Activated naive CD8-positive, alpha-beta T cell treated with anti-CD3 and anti-CD28 coated beads, Interleukin-2, amount 10 ng/mL, durations not matched to agents 7 days and 5 days (primary cell): ENCODE measurements around the gene CZIB. TPM values are rescaled to one million over a fixed set of nuclear protein-coding genes. Genes with fewer than 3 reads are reported as not detected.
"Not testable (repeated sequence)": the region's sequence is repeated elsewhere in the genome, so short reads cannot be mapped to it uniquely, and the experiment has no call there.

Experiments used
- ATAC-seq: fragments of 150-1000 bp; cut with Tn5 transposase; one replicate; pipeline ENCODE4 v1.10.0; 2021; ENCODE audit warnings: low read depth, moderate library complexity
- POLR2A ChIA-PET: fragments of 350-600 bp; sonication (Branson Sonifier 250); formaldehyde crosslinking; loops from one replicate; lab custom pipeline; 2021; ENCODE audit warnings: antibody characterized with exemption; lab: Charles Lee
- DNase-seq: peaks from one replicate; pipeline ENCODE4 v3.0.0; 2021
- H3K27ac Mint-ChIP-seq: one replicate; pipeline ENCODE4 v1.8.0; 2022; ENCODE audit warnings: mild to moderate bottlenecking, mixed read lengths
- H3K27me3 Mint-ChIP-seq: one replicate; pipeline ENCODE4 v1.8.0; 2022; ENCODE audit warnings: mild to moderate bottlenecking, moderate library complexity, mixed read lengths
- H3K36me3 Mint-ChIP-seq: one replicate; pipeline ENCODE4 v1.8.0; 2021; ENCODE audit warnings: mild to moderate bottlenecking, mixed read lengths
- H3K4me1 Mint-ChIP-seq: one replicate; pipeline ENCODE4 v1.8.0; 2021; ENCODE audit warnings: mixed read lengths
- H3K4me3 Mint-ChIP-seq: one replicate; pipeline ENCODE4 v1.8.0; 2022; ENCODE audit warnings: mild to moderate bottlenecking, moderate library complexity, mixed read lengths
- H3K9me3 Mint-ChIP-seq: one replicate; pipeline ENCODE4 v1.8.0; 2021; ENCODE audit warnings: mixed read lengths
- total RNA-seq, 2 experiments: library from RNA; stranded (reverse); gene quantifications; one replicate each; pipeline ENCODE4 v1.2.3, GENCODE V29; 2021

The CZIB gene
- total RNA-seq, 2 experiments from 2014 or later, result 57.7 to 63.1 TPM

- Mint-ChIP-seq H3K4me1 (peaks cover 6% of the 10 kb centered on the region), H3K27me3 (no peaks in the 10 kb centered on the region), H3K36me3 (peaks cover 10% of the 10 kb centered on the region), H3K9me3 (no peaks in the 10 kb centered on the region), H3K27ac (no peak overlapping the region), H3K4me3 (no peak overlapping the region)
- POLR2A ChIA-PET, result interaction anchor here (0.7 to 0.9 kb wide), 2 partner anchors 10 to 17 kb away, joined by 3 read pairs; no protein-coding TSS in a partner anchor
- ATAC-seq (no peak), DNase-seq (no peak)
Measured at GRCh38 chr1:53214376-53214940, 6.0 kb downstream of the CZIB start.

- H3K27me3 Mint-ChIP-seq, result no peaks in the 10 kb centered on the region
- no peak overlapping the region for H3K4me3 Mint-ChIP-seq
- ATAC-seq, result no peak
- POLR2A ChIA-PET, result no interaction called here
- H3K27ac Mint-ChIP-seq, result no peak overlapping the region
- peaks cover 34% of the 10 kb centered on the region for H3K36me3 Mint-ChIP-seq
- DNase-seq, result no peak
- peaks cover 8% of the 10 kb centered on the region for H3K9me3 Mint-ChIP-seq
- H3K4me1 Mint-ChIP-seq, result no peaks in the 10 kb centered on the region
Measured at GRCh38 chr1:53210954-53211353, 9.5 kb downstream of the CZIB start.

GRCh38 chr1:53210352-53210751 is 10.1 kb downstream of the CZIB start:
- no peak for ATAC-seq
- DNase-seq, result no peak
- POLR2A ChIA-PET, result no interaction called here
- no peak overlapping the region for H3K4me3 Mint-ChIP-seq
- no peak overlapping the region for H3K27ac Mint-ChIP-seq
- peaks cover 8% of the 10 kb centered on the region for H3K9me3 Mint-ChIP-seq
- H3K27me3 Mint-ChIP-seq, result no peaks in the 10 kb centered on the region
- peaks cover 40% of the 10 kb centered on the region for H3K36me3 Mint-ChIP-seq
- H3K4me1 Mint-ChIP-seq, result no peaks in the 10 kb centered on the region

- no peak for ATAC-seq
- Mint-ChIP-seq H3K4me3 (no peak overlapping the region), H3K4me1 (no peaks in the 10 kb centered on the region), H3K27me3 (no peaks in the 10 kb centered on the region), H3K36me3 (peaks cover 62% of the 10 kb centered on the region), H3K27ac (no peak overlapping the region), H3K9me3 (peaks cover 14% of the 10 kb centered on the region)
- no peak for DNase-seq
- POLR2A ChIA-PET, result no interaction called here
Measured at GRCh38 chr1:53207726-53208125, 12.7 kb downstream of the CZIB start.

GRCh38 chr1:53206735-53207379 is 13.6 kb downstream of the CZIB start:
- POLR2A ChIA-PET, result no interaction called here
- Mint-ChIP-seq H3K9me3 (peaks cover 14% of the 10 kb centered on the region), H3K27me3 (no peaks in the 10 kb centered on the region), H3K4me1 (no peaks in the 10 kb centered on the region), H3K36me3 (peaks cover 63% of the 10 kb centered on the region), H3K4me3 (no peak overlapping the region), H3K27ac (peak overlapping the region; percentile 34)
- no peak for ATAC-seq
- no peak for DNase-seq

GRCh38 chr1:53206083-53206685 is 14.2 kb downstream of the CZIB start:
- H3K27ac Mint-ChIP-seq, ATAC-seq, DNase-seq, H3K27me3 Mint-ChIP-seq, H3K4me3 Mint-ChIP-seq, POLR2A ChIA-PET, H3K4me1 Mint-ChIP-seq: not testable (repeated sequence)
- H3K36me3 Mint-ChIP-seq, result peaks cover 62% of the 10 kb centered on the region
- peaks cover 14% of the 10 kb centered on the region for H3K9me3 Mint-ChIP-seq

GRCh38 chr1:53205496-53205895 is 14.9 kb downstream of the CZIB start:
- H3K27ac Mint-ChIP-seq, H3K4me3 Mint-ChIP-seq, POLR2A ChIA-PET, H3K4me1 Mint-ChIP-seq, H3K27me3 Mint-ChIP-seq, ATAC-seq, DNase-seq: not testable (repeated sequence)
- Mint-ChIP-seq H3K9me3 (peaks cover 14% of the 10 kb centered on the region), H3K36me3 (peaks cover 64% of the 10 kb centered on the region)

- H3K27ac Mint-ChIP-seq, result no peak overlapping the region
- peaks cover 60% of the 10 kb centered on the region for H3K36me3 Mint-ChIP-seq
- no peak for ATAC-seq
- no peak for DNase-seq
- peaks cover 14% of the 10 kb centered on the region for H3K9me3 Mint-ChIP-seq
- POLR2A ChIA-PET, result no interaction called here
- H3K27me3 Mint-ChIP-seq, result no peaks in the 10 kb centered on the region
- no peaks in the 10 kb centered on the region for H3K4me1 Mint-ChIP-seq
- no peak overlapping the region for H3K4me3 Mint-ChIP-seq
Measured at GRCh38 chr1:53203466-53203865, 17.0 kb downstream of the CZIB start.

- DNase-seq (no peak), ATAC-seq (no peak)
- no peaks in the 10 kb centered on the region for H3K27me3 Mint-ChIP-seq
- POLR2A ChIA-PET, result interaction anchor here (0.6 to 4.3 kb wide), 2 partner anchors 22 to 39 kb away, joined by 3 to 18 read pairs; partner anchors contain the start of gene CZIB
- H3K4me3 Mint-ChIP-seq, result peak overlapping the region; percentile 90
- peaks cover 21% of the 10 kb centered on the region for H3K36me3 Mint-ChIP-seq
- H3K9me3 Mint-ChIP-seq, result no peaks in the 10 kb centered on the region
- peaks cover 21% of the 10 kb centered on the region for H3K4me1 Mint-ChIP-seq
- peak overlapping the region; percentile 96 for H3K27ac Mint-ChIP-seq
Measured at GRCh38 chr1:53198241-53198651, 22.2 kb downstream of the CZIB start.

GRCh38 chr1:53197291-53198200 is 22.9 kb downstream of the CZIB start:
- Mint-ChIP-seq H3K4me1 (peaks cover 21% of the 10 kb centered on the region), H3K36me3 (peaks cover 15% of the 10 kb centered on the region)

GRCh38 chr1:53196485-53197290 is 23.7 kb downstream of the CZIB start, which contains the start of gene CPT2:
CPT2 (plus strand) TSS chr1:53196824; CDS start chr1:53196944, 120 bp downstream.
- Mint-ChIP-seq H3K27me3 (no peaks in the 10 kb centered on the region), H3K9me3 (no peaks in the 10 kb centered on the region), H3K36me3 (peaks cover 11% of the 10 kb centered on the region), H3K4me3 (peak within 1 kb of the TSS; percentile 90), H3K4me1 (peaks cover 22% of the 10 kb centered on the region), H3K27ac (peak within 1 kb of the TSS; percentile 96)
- ATAC-seq, result peak; percentile 98
- POLR2A ChIA-PET, result interaction anchor here (0.5 to 4.3 kb wide), 7 partner anchors 21 to 644 kb away, joined by 3 to 18 read pairs (median 3); partner anchors contain the start of genes CZIB and TUT4
- DNase-seq, result peak; percentile 95

More at GRCh38 chr1:53197291-53198200, 22.9 kb downstream of the CZIB start:
- H3K4me3 Mint-ChIP-seq, result peak overlapping the region; percentile 90
- POLR2A ChIA-PET, result interaction anchor here (0.6 to 4.3 kb wide), 2 partner anchors 22 to 40 kb away, joined by 3 to 18 read pairs; partner anchors contain the start of gene CZIB
- ATAC-seq (no peak), DNase-seq (no peak)
- H3K9me3 Mint-ChIP-seq, result no peaks in the 10 kb centered on the region
- peak overlapping the region; percentile 96 for H3K27ac Mint-ChIP-seq
- no peaks in the 10 kb centered on the region for H3K27me3 Mint-ChIP-seq

GRCh38 chr1:53196017-53196484 is 24.4 kb downstream of the CZIB start:
- ATAC-seq (peak; percentile 24), DNase-seq (no peak)
- POLR2A ChIA-PET, result interaction anchor here (0.5 to 4.3 kb wide), 7 partner anchors 21 to 643 kb away, joined by 3 to 18 read pairs (median 3); partner anchors contain the start of genes CZIB and TUT4
- Mint-ChIP-seq H3K9me3 (no peaks in the 10 kb centered on the region), H3K27me3 (no peaks in the 10 kb centered on the region), H3K4me3 (peak overlapping the region; percentile 87), H3K27ac (peak overlapping the region; percentile 91), H3K36me3 (peaks cover 11% of the 10 kb centered on the region), H3K4me1 (peaks cover 22% of the 10 kb centered on the region)
